ENCODE results near the gene LCOR. TPM values are rescaled to one million over a fixed set of nuclear protein-coding genes. Genes with fewer than 3 reads are reported as not detected.
A peak's percentile ranks its signal among the peaks of the same experiment; 100 is the strongest.

Gene LCOR
- polyA plus RNA-seq, 2 donors: 2.9 to 5.9 TPM

GRCh38 chr10:96987842-96988175 lies 155.7 kb downstream of the LCOR start:
- Histone ChIP-seq H3K27ac (ENCODE audit: low read depth in 2 of 2, low read length in 1 of 2) (no peak overlapping the region), H3K4me3 (ENCODE audit: low read depth in 1 of 2, low read length in 2 of 2) (no peak overlapping the region), H3K36me3 (ENCODE audit: control insufficient read depth in 2 of 2, insufficient read depth in 2 of 2, low read length in 1 of 2) (no peaks in the 10 kb centered on the region), H3K27me3 (ENCODE audit: control insufficient read depth in 1 of 2, insufficient read depth in 2 of 2, low read length in 2 of 2) (no peaks in the 10 kb centered on the region), H3K4me1 (ENCODE audit: control insufficient read depth in 2 of 2, insufficient read depth in 2 of 2, low read length in 1 of 2) (peaks cover 0 to 3% of the 10 kb centered on the region in 2 donors), H3K9me3 (ENCODE audit: control insufficient read depth in 2 of 2, insufficient read depth in 1 of 2, low read depth in 1 of 2, low read length in 1 of 2) (no peaks in the 10 kb centered on the region)
- WGBS, 2 donors: 88 to 94% methylated on average over 3 of the region's 3 CpGs

GRCh38 chr10:96988426-96988825 lies 156.3 kb downstream of the LCOR start:
- Histone ChIP-seq H3K4me3 (ENCODE audit: low read depth in 1 of 2, low read length in 2 of 2) (no peak overlapping the region), H3K9me3 (ENCODE audit: control insufficient read depth in 2 of 2, insufficient read depth in 1 of 2, low read depth in 1 of 2, low read length in 1 of 2) (no peaks in the 10 kb centered on the region), H3K27ac (ENCODE audit: low read depth in 2 of 2, low read length in 1 of 2) (no peak overlapping the region), H3K4me1 (ENCODE audit: control insufficient read depth in 2 of 2, insufficient read depth in 2 of 2, low read length in 1 of 2) (peaks cover 0 to 3% of the 10 kb centered on the region in 2 donors), H3K27me3 (ENCODE audit: control insufficient read depth in 1 of 2, insufficient read depth in 2 of 2, low read length in 2 of 2) (no peaks in the 10 kb centered on the region), H3K36me3 (ENCODE audit: control insufficient read depth in 2 of 2, insufficient read depth in 2 of 2, low read length in 1 of 2) (no peaks in the 10 kb centered on the region)
- 71 to 85% methylated on average over 4 of the region's 4 CpGs for WGBS, 2 donors

GRCh38 chr10:96991313-96991841 lies 159.3 kb downstream of the LCOR start:
- 49 to 53% methylated on average over 7 of the region's 7 CpGs for WGBS, 2 donors
- Histone ChIP-seq H3K4me3 (ENCODE audit: low read depth in 1 of 2, low read length in 2 of 2) (no peak overlapping the region), H3K27ac (ENCODE audit: low read depth in 2 of 2, low read length in 1 of 2) (peak overlapping the region in 1 of 2 donors; percentile 44)

GRCh38 chr10:96992721-96993120 lies 160.6 kb downstream of the LCOR start:
- WGBS, 2 donors: 75 to 85% methylated on average over 1 of the region's 1 CpG
- no peaks in the 10 kb centered on the region for H3K27me3 ChIP-seq (ENCODE audit: control insufficient read depth in 1 of 2, insufficient read depth in 2 of 2, low read length in 2 of 2)
- no peaks in the 10 kb centered on the region for H3K9me3 ChIP-seq (ENCODE audit: control insufficient read depth in 2 of 2, insufficient read depth in 1 of 2, low read depth in 1 of 2, low read length in 1 of 2)
- no peak overlapping the region for H3K27ac ChIP-seq (ENCODE audit: low read depth in 2 of 2, low read length in 1 of 2)
- peaks cover 0 to 3% of the 10 kb centered on the region in 2 donors for H3K4me1 ChIP-seq (ENCODE audit: control insufficient read depth in 2 of 2, insufficient read depth in 2 of 2, low read length in 1 of 2)
- no peak overlapping the region for H3K4me3 ChIP-seq (ENCODE audit: low read depth in 1 of 2, low read length in 2 of 2)
- no peaks in the 10 kb centered on the region for H3K36me3 ChIP-seq (ENCODE audit: control insufficient read depth in 2 of 2, insufficient read depth in 2 of 2, low read length in 1 of 2)

More at GRCh38 chr10:96991313-96991841, 159.3 kb downstream of the LCOR start:
- no peaks in the 10 kb centered on the region for H3K9me3 ChIP-seq (ENCODE audit: control insufficient read depth in 2 of 2, insufficient read depth in 1 of 2, low read depth in 1 of 2, low read length in 1 of 2)
- H3K36me3 ChIP-seq (ENCODE audit: control insufficient read depth in 2 of 2, insufficient read depth in 2 of 2, low read length in 1 of 2): no peaks in the 10 kb centered on the region
- H3K27me3 ChIP-seq (ENCODE audit: control insufficient read depth in 1 of 2, insufficient read depth in 2 of 2, low read length in 2 of 2): no peaks in the 10 kb centered on the region
- H3K4me1 ChIP-seq (ENCODE audit: control insufficient read depth in 2 of 2, insufficient read depth in 2 of 2, low read length in 1 of 2): peaks cover 0 to 3% of the 10 kb centered on the region in 2 donors

GRCh38 chr10:96995851-96996250 lies 163.8 kb downstream of the LCOR start:
- Histone ChIP-seq H3K4me3 (ENCODE audit: low read depth in 1 of 2, low read length in 2 of 2) (no peak overlapping the region), H3K36me3 (ENCODE audit: control insufficient read depth in 2 of 2, insufficient read depth in 2 of 2, low read length in 1 of 2) (no peaks in the 10 kb centered on the region), H3K4me1 (ENCODE audit: control insufficient read depth in 2 of 2, insufficient read depth in 2 of 2, low read length in 1 of 2) (peaks cover 0 to 3% of the 10 kb centered on the region in 2 donors), H3K9me3 (ENCODE audit: control insufficient read depth in 2 of 2, insufficient read depth in 1 of 2, low read depth in 1 of 2, low read length in 1 of 2) (no peaks in the 10 kb centered on the region), H3K27me3 (ENCODE audit: control insufficient read depth in 1 of 2, insufficient read depth in 2 of 2, low read length in 2 of 2) (no peaks in the 10 kb centered on the region), H3K27ac (ENCODE audit: low read depth in 2 of 2, low read length in 1 of 2) (no peak overlapping the region)
- 62 to 63% methylated on average over 4 of the region's 4 CpGs for WGBS, 2 donors

GRCh38 chr10:96996275-96996965 lies 164.3 kb downstream of the LCOR start:
- Histone ChIP-seq H3K4me1 (ENCODE audit: control insufficient read depth in 2 of 2, insufficient read depth in 2 of 2, low read length in 1 of 2) (peaks cover 0 to 3% of the 10 kb centered on the region in 2 donors), H3K36me3 (ENCODE audit: control insufficient read depth in 2 of 2, insufficient read depth in 2 of 2, low read length in 1 of 2) (no peaks in the 10 kb centered on the region), H3K27me3 (ENCODE audit: control insufficient read depth in 1 of 2, insufficient read depth in 2 of 2, low read length in 2 of 2) (no peaks in the 10 kb centered on the region), H3K4me3 (ENCODE audit: low read depth in 1 of 2, low read length in 2 of 2) (no peak overlapping the region), H3K27ac (ENCODE audit: low read depth in 2 of 2, low read length in 1 of 2) (no peak overlapping the region), H3K9me3 (ENCODE audit: control insufficient read depth in 2 of 2, insufficient read depth in 1 of 2, low read depth in 1 of 2, low read length in 1 of 2) (no peaks in the 10 kb centered on the region)
- WGBS, 2 donors: 83 to 89% methylated on average over 6 of the region's 6 CpGs

- H3K27me3 ChIP-seq (ENCODE audit: control insufficient read depth in 1 of 2, insufficient read depth in 2 of 2, low read length in 2 of 2): no peaks in the 10 kb centered on the region
- H3K4me3 ChIP-seq (ENCODE audit: low read depth in 1 of 2, low read length in 2 of 2): no peak overlapping the region
- WGBS, 2 donors: 79 to 81% methylated on average over 14 of the region's 14 CpGs
- no peaks in the 10 kb centered on the region for H3K36me3 ChIP-seq (ENCODE audit: control insufficient read depth in 2 of 2, insufficient read depth in 2 of 2, low read length in 1 of 2)
- H3K27ac ChIP-seq (ENCODE audit: low read depth in 2 of 2, low read length in 1 of 2): no peak overlapping the region
- H3K4me1 ChIP-seq (ENCODE audit: control insufficient read depth in 2 of 2, insufficient read depth in 2 of 2, low read length in 1 of 2): no peaks in the 10 kb centered on the region
- no peaks in the 10 kb centered on the region for H3K9me3 ChIP-seq (ENCODE audit: control insufficient read depth in 2 of 2, insufficient read depth in 1 of 2, low read depth in 1 of 2, low read length in 1 of 2)
Measured at GRCh38 chr10:96998329-96998888, 166.3 kb downstream of the LCOR start.

- Histone ChIP-seq H3K27ac (ENCODE audit: low read depth in 2 of 2, low read length in 1 of 2) (no peak overlapping the region), H3K9me3 (ENCODE audit: control insufficient read depth in 2 of 2, insufficient read depth in 1 of 2, low read depth in 1 of 2, low read length in 1 of 2) (peaks cover 0 to under 1% of the 10 kb centered on the region in 2 donors), H3K36me3 (ENCODE audit: control insufficient read depth in 2 of 2, insufficient read depth in 2 of 2, low read length in 1 of 2) (no peaks in the 10 kb centered on the region), H3K27me3 (ENCODE audit: control insufficient read depth in 1 of 2, insufficient read depth in 2 of 2, low read length in 2 of 2) (no peaks in the 10 kb centered on the region), H3K4me3 (ENCODE audit: low read depth in 1 of 2, low read length in 2 of 2) (no peak overlapping the region), H3K4me1 (ENCODE audit: control insufficient read depth in 2 of 2, insufficient read depth in 2 of 2, low read length in 1 of 2) (no peaks in the 10 kb centered on the region)
- WGBS, 2 donors: 92 to 95% methylated on average over 4 of the region's 4 CpGs
Measured at GRCh38 chr10:96999337-96999736, 167.2 kb downstream of the LCOR start.

- no peaks in the 10 kb centered on the region for H3K27me3 ChIP-seq (ENCODE audit: control insufficient read depth in 1 of 2, insufficient read depth in 2 of 2, low read length in 2 of 2)
- H3K4me1 ChIP-seq (ENCODE audit: control insufficient read depth in 2 of 2, insufficient read depth in 2 of 2, low read length in 1 of 2): no peaks in the 10 kb centered on the region
- no peak overlapping the region for H3K4me3 ChIP-seq (ENCODE audit: low read depth in 1 of 2, low read length in 2 of 2)
- WGBS, 2 donors: 87 to 89% methylated on average over 4 of the region's 4 CpGs
- H3K36me3 ChIP-seq (ENCODE audit: control insufficient read depth in 2 of 2, insufficient read depth in 2 of 2, low read length in 1 of 2): no peaks in the 10 kb centered on the region
- H3K27ac ChIP-seq (ENCODE audit: low read depth in 2 of 2, low read length in 1 of 2): no peak overlapping the region
- peaks cover 0 to 3% of the 10 kb centered on the region in 2 donors for H3K9me3 ChIP-seq (ENCODE audit: control insufficient read depth in 2 of 2, insufficient read depth in 1 of 2, low read depth in 1 of 2, low read length in 1 of 2)
Measured at GRCh38 chr10:96999987-97000386, 167.9 kb downstream of the LCOR start.

Data from esophagus (tissue), 2 donors.